ENCODE results near the gene PLCL2. TPM values are rescaled to one million over a fixed set of nuclear protein-coding genes. Genes with fewer than 3 reads are reported as not detected.
"Not testable (repeated sequence)": the region's sequence is repeated elsewhere in the genome, so short reads cannot be mapped to it uniquely, and the experiment has no call there.

Gene PLCL2
- polyA plus RNA-seq, 4 donors: 4.0 to 16.2 (median 10.4) TPM

- 45 to 70% (median 64%) methylated on average over 2 of the region's 2 CpGs for WGBS, 3 donors
- Histone ChIP-seq H3K9me3 (ENCODE audit: control insufficient read depth in 2 of 2, insufficient read depth in 1 of 2, low read depth in 1 of 2, low read length in 1 of 2) (peaks cover 0 to 13% of the 10 kb centered on the region in 2 donors), H3K4me3 (ENCODE audit: low read depth in 1 of 3, low read length in 3 of 3) (no peak overlapping the region), H3K27ac (ENCODE audit: low read depth in 1 of 3, low read length in 2 of 3) (no peak overlapping the region), H3K4me1 (ENCODE audit: control insufficient read depth in 3 of 3, insufficient read depth in 2 of 3, low read depth in 1 of 3, low read length in 2 of 3) (no peaks in the 10 kb centered on the region), H3K27me3 (ENCODE audit: control insufficient read depth in 3 of 3, insufficient read depth in 3 of 3, low read length in 3 of 3) (no peaks in the 10 kb centered on the region), H3K36me3 (ENCODE audit: control insufficient read depth in 3 of 3, insufficient read depth in 2 of 3, low read depth in 1 of 3, low read length in 3 of 3) (no peaks in the 10 kb centered on the region)
- FAIRE-seq (no peak), DNase-seq (no peak)
Measured at GRCh38 chr3:17125738-17126442, 241.1 kb downstream of the PLCL2 start.

- 87 to 92% (median 89%) methylated on average over 3 of the region's 3 CpGs for WGBS, 3 donors
- FAIRE-seq: not testable (repeated sequence)
Measured at GRCh38 chr3:17128671-17129070, 243.9 kb downstream of the PLCL2 start.

GRCh38 chr3:17129556-17129955, 244.8 kb downstream of the PLCL2 start:
- Histone ChIP-seq H3K27me3 (ENCODE audit: control insufficient read depth in 3 of 3, insufficient read depth in 3 of 3, low read length in 3 of 3) (no peaks in the 10 kb centered on the region), H3K27ac (ENCODE audit: low read depth in 1 of 3, low read length in 2 of 3) (no peak overlapping the region), H3K9me3 (ENCODE audit: control insufficient read depth in 2 of 2, insufficient read depth in 1 of 2, low read depth in 1 of 2, low read length in 1 of 2) (peaks cover 0 to 7% of the 10 kb centered on the region in 2 donors), H3K4me3 (ENCODE audit: low read depth in 1 of 3, low read length in 3 of 3) (no peak overlapping the region), H3K36me3 (ENCODE audit: control insufficient read depth in 3 of 3, insufficient read depth in 2 of 3, low read depth in 1 of 3, low read length in 3 of 3) (no peaks in the 10 kb centered on the region), H3K4me1 (ENCODE audit: control insufficient read depth in 3 of 3, insufficient read depth in 2 of 3, low read depth in 1 of 3, low read length in 2 of 3) (no peaks in the 10 kb centered on the region)
- DNase-seq (no peak), FAIRE-seq (no peak)
- WGBS, 3 donors: 73 to 93% (median 82%) methylated on average over 3 of the region's 3 CpGs

More at GRCh38 chr3:17128671-17129070, 243.9 kb downstream of the PLCL2 start:
- H3K9me3 ChIP-seq (ENCODE audit: control insufficient read depth in 2 of 2, insufficient read depth in 1 of 2, low read depth in 1 of 2, low read length in 1 of 2); H3K4me1 ChIP-seq (ENCODE audit: control insufficient read depth in 3 of 3, insufficient read depth in 2 of 3, low read depth in 1 of 3, low read length in 2 of 3); H3K36me3 ChIP-seq (ENCODE audit: control insufficient read depth in 3 of 3, insufficient read depth in 2 of 3, low read depth in 1 of 3, low read length in 3 of 3); H3K4me3 ChIP-seq (ENCODE audit: low read depth in 1 of 3, low read length in 3 of 3); DNase-seq; H3K27me3 ChIP-seq (ENCODE audit: control insufficient read depth in 3 of 3, insufficient read depth in 3 of 3, low read length in 3 of 3); H3K27ac ChIP-seq (ENCODE audit: low read depth in 1 of 3, low read length in 2 of 3): not testable (repeated sequence)

GRCh38 chr3:17130956-17131355, 246.2 kb downstream of the PLCL2 start:
- Histone ChIP-seq H3K4me3 (ENCODE audit: low read depth in 1 of 3, low read length in 3 of 3) (no peak overlapping the region), H3K27me3 (ENCODE audit: control insufficient read depth in 3 of 3, insufficient read depth in 3 of 3, low read length in 3 of 3) (no peaks in the 10 kb centered on the region), H3K36me3 (ENCODE audit: control insufficient read depth in 3 of 3, insufficient read depth in 2 of 3, low read depth in 1 of 3, low read length in 3 of 3) (no peaks in the 10 kb centered on the region), H3K9me3 (ENCODE audit: control insufficient read depth in 2 of 2, insufficient read depth in 1 of 2, low read depth in 1 of 2, low read length in 1 of 2) (peaks cover 0 to 7% of the 10 kb centered on the region in 2 donors), H3K27ac (ENCODE audit: low read depth in 1 of 3, low read length in 2 of 3) (no peak overlapping the region), H3K4me1 (ENCODE audit: control insufficient read depth in 3 of 3, insufficient read depth in 2 of 3, low read depth in 1 of 3, low read length in 2 of 3) (no peaks in the 10 kb centered on the region)
- DNase-seq (no peak), FAIRE-seq (no peak)
- 88 to 94% (median 92%) methylated on average over 3 of the region's 3 CpGs for WGBS, 3 donors

- FAIRE-seq (no peak), DNase-seq (no peak)
- H3K4me3 ChIP-seq (ENCODE audit: low read depth in 1 of 3, low read length in 3 of 3): no peak overlapping the region
- H3K27me3 ChIP-seq (ENCODE audit: control insufficient read depth in 3 of 3, insufficient read depth in 3 of 3, low read length in 3 of 3): peaks cover 0 to 2% (median 0%) of the 10 kb centered on the region in 3 donors
- peaks cover 0 to 5% of the 10 kb centered on the region in 2 donors for H3K9me3 ChIP-seq (ENCODE audit: control insufficient read depth in 2 of 2, insufficient read depth in 1 of 2, low read depth in 1 of 2, low read length in 1 of 2)
- no peak overlapping the region for H3K27ac ChIP-seq (ENCODE audit: low read depth in 1 of 3, low read length in 2 of 3)
- no peaks in the 10 kb centered on the region for H3K4me1 ChIP-seq (ENCODE audit: control insufficient read depth in 3 of 3, insufficient read depth in 2 of 3, low read depth in 1 of 3, low read length in 2 of 3)
- 78 to 84% (median 82%) methylated on average over 10 of the region's 10 CpGs for WGBS, 3 donors
- H3K36me3 ChIP-seq (ENCODE audit: control insufficient read depth in 3 of 3, insufficient read depth in 2 of 3, low read depth in 1 of 3, low read length in 3 of 3): no peaks in the 10 kb centered on the region
Measured at GRCh38 chr3:17132286-17133115, 247.7 kb downstream of the PLCL2 start.

GRCh38 chr3:17133632-17134545, 249.1 kb downstream of the PLCL2 start:
- no peak for DNase-seq
- Histone ChIP-seq H3K4me3 (ENCODE audit: low read depth in 1 of 3, low read length in 3 of 3) (no peak overlapping the region), H3K27me3 (ENCODE audit: control insufficient read depth in 3 of 3, insufficient read depth in 3 of 3, low read length in 3 of 3) (peaks cover 0 to 2% (median 0%) of the 10 kb centered on the region in 3 donors), H3K9me3 (ENCODE audit: control insufficient read depth in 2 of 2, insufficient read depth in 1 of 2, low read depth in 1 of 2, low read length in 1 of 2) (peaks cover 0 to under 1% of the 10 kb centered on the region in 2 donors), H3K36me3 (ENCODE audit: control insufficient read depth in 3 of 3, insufficient read depth in 2 of 3, low read depth in 1 of 3, low read length in 3 of 3) (no peaks in the 10 kb centered on the region), H3K27ac (ENCODE audit: low read depth in 1 of 3, low read length in 2 of 3) (no peak overlapping the region), H3K4me1 (ENCODE audit: control insufficient read depth in 3 of 3, insufficient read depth in 2 of 3, low read depth in 1 of 3, low read length in 2 of 3) (no peaks in the 10 kb centered on the region)
- no peak for FAIRE-seq
- 89 to 90% (median 90%) methylated on average over 19 of the region's 19 CpGs for WGBS, 3 donors

GRCh38 chr3:17135696-17136095, 250.9 kb downstream of the PLCL2 start:
- Histone ChIP-seq H3K36me3 (ENCODE audit: control insufficient read depth in 3 of 3, insufficient read depth in 2 of 3, low read depth in 1 of 3, low read length in 3 of 3) (no peaks in the 10 kb centered on the region), H3K9me3 (ENCODE audit: control insufficient read depth in 2 of 2, insufficient read depth in 1 of 2, low read depth in 1 of 2, low read length in 1 of 2) (no peaks in the 10 kb centered on the region), H3K27ac (ENCODE audit: low read depth in 1 of 3, low read length in 2 of 3) (no peak overlapping the region), H3K4me3 (ENCODE audit: low read depth in 1 of 3, low read length in 3 of 3) (no peak overlapping the region), H3K4me1 (ENCODE audit: control insufficient read depth in 3 of 3, insufficient read depth in 2 of 3, low read depth in 1 of 3, low read length in 2 of 3) (no peaks in the 10 kb centered on the region), H3K27me3 (ENCODE audit: control insufficient read depth in 3 of 3, insufficient read depth in 3 of 3, low read length in 3 of 3) (peaks cover 0 to 2% (median 0%) of the 10 kb centered on the region in 3 donors)
- DNase-seq (no peak), FAIRE-seq (no peak)

GRCh38 chr3:17136136-17136721, 251.5 kb downstream of the PLCL2 start:
- Histone ChIP-seq H3K9me3 (ENCODE audit: control insufficient read depth in 2 of 2, insufficient read depth in 1 of 2, low read depth in 1 of 2, low read length in 1 of 2) (no peaks in the 10 kb centered on the region), H3K4me1 (ENCODE audit: control insufficient read depth in 3 of 3, insufficient read depth in 2 of 3, low read depth in 1 of 3, low read length in 2 of 3) (no peaks in the 10 kb centered on the region), H3K36me3 (ENCODE audit: control insufficient read depth in 3 of 3, insufficient read depth in 2 of 3, low read depth in 1 of 3, low read length in 3 of 3) (no peaks in the 10 kb centered on the region), H3K4me3 (ENCODE audit: low read depth in 1 of 3, low read length in 3 of 3) (no peak overlapping the region), H3K27me3 (ENCODE audit: control insufficient read depth in 3 of 3, insufficient read depth in 3 of 3, low read length in 3 of 3) (peaks cover 0 to 2% (median 0%) of the 10 kb centered on the region in 3 donors), H3K27ac (ENCODE audit: low read depth in 1 of 3, low read length in 2 of 3) (no peak overlapping the region)
- 80 to 91% (median 90%) methylated on average over 11 of the region's 11 CpGs for WGBS, 3 donors
- no peak for FAIRE-seq
- DNase-seq: no peak

Data from small intestine (tissue), 7 donors.